Measurements from ENCODE around the gene ACACA.

Gene ACACA

DNA sequence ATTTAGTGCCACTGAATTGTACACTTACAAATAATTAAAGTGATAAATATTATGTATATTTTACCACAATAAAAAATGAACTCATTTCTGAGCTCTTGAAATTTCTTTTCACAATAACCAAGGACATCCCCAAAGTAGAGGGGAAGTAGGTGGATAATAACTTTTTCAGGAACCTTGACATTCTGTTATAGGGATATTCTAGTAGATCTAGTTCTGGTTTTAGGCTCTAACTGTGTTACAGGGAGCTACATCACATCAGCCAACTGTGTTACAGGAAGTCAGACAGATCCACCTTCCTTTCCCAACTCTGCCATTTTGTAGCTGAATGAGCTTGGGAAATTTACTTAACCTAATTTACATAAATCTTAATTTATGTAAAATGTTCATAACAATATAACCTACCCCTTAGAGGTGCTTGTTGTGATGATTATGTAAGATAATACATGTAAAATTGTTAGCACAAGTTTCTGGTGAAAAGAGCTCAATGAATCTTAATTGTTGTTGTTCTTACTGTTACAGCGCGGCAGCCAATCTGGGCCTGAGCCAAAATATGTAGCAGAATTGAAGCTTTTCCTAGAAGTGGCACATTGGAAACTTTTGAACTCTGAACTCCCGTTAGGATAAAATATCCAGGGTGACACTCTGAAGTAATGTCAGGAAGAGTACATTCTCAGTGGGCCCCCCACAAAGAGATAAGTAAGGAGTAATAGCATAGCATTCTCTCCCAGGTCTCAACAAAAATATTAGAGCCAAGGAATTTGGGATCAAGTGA is 288.1 kb downstream of the ACACA start:
- no peak overlapping the region for H3K4me3 ChIP-seq (ENCODE audit: low read depth, low read length)
- TF ChIP-seq, protein P1, sequence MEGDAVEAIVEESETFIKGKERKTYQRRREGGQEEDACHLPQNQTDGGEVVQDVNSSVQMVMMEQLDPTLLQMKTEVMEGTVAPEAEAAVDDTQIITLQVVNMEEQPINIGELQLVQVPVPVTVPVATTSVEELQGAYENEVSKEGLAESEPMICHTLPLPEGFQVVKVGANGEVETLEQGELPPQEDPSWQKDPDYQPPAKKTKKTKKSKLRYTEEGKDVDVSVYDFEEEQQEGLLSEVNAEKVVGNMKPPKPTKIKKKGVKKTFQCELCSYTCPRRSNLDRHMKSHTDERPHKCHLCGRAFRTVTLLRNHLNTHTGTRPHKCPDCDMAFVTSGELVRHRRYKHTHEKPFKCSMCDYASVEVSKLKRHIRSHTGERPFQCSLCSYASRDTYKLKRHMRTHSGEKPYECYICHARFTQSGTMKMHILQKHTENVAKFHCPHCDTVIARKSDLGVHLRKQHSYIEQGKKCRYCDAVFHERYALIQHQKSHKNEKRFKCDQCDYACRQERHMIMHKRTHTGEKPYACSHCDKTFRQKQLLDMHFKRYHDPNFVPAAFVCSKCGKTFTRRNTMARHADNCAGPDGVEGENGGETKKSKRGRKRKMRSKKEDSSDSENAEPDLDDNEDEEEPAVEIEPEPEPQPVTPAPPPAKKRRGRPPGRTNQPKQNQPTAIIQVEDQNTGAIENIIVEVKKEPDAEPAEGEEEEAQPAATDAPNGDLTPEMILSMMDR (IDR thresholded peaks at IDR 0.05; ENCODE audit: insufficient read depth, low read depth, low read length, missing control alignments): no peak
- DNase-seq (ENCODE audit: low read depth): no peak

DNA sequence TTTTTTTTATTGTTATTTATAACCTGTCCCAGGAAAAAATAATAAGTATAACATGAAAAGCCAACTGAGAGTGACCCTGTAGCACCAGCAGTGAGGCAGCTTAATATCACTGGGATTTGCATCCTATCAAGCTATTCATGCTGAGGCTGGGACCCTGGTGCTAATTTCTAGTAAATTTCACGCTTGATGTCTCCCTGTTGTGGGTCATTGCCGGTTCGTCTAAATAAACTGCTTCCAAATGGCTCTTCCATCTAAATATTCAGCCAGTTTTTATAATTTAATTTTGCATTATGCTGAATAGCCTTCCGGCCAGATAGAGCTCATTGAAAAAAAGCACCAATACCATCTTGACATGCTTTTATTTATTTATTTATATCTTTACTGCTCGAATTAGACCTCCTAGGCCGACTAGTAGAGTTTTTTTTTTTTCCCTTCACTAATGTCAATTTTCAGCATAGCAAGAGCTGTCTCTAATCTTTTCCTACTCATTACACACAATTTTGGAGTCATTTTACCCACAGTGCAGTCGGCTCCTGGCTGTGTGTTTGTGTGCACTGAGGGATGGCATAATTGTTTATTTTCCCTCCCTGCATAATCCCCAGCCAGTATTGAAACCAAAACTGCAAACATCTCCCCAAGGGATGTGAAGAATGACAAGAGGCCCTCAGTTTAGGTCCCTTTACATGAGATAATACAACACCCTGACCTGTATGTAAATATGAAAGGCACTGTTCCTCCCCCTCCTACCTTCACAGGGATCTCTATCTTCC is 289.1 kb downstream of the ACACA start:
- TF ChIP-seq, protein P1 (IDR thresholded peaks at IDR 0.05; ENCODE audit: insufficient read depth, low read depth, low read length, missing control alignments): no peak
- DNase-seq (ENCODE audit: low read depth): no peak
- H3K4me3 ChIP-seq (ENCODE audit: low read depth, low read length): no peak overlapping the region

DNA sequence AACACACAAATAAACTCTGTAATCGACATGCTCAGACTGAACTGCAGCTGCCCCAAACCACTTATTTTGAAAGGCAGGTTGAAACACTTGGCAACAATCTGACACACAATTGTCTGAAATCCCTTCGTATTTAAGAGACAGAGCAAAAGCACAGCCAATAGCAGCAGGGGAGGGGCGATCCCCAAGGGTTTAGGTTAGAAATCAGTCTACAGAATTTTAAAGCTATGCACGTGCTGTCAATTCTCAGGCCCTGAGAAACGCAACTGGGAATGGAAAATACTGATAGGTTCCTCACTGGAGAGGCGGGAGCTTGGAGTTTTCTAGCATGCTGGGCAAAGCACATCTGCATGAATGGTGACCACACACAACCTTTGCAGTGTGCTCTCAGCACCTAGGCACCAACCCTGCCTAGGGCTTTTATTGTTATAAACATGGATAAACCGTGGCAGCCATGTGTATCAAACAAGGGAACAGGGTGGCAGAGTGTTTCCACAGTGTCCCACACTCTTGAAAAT is 289.9 kb downstream of the ACACA start:
- no peak overlapping the region for H3K4me3 ChIP-seq (ENCODE audit: low read depth, low read length)
- TF ChIP-seq, protein P1 (IDR thresholded peaks at IDR 0.05; ENCODE audit: insufficient read depth, low read depth, low read length, missing control alignments): no peak
- DNase-seq (ENCODE audit: low read depth): no peak

DNA sequence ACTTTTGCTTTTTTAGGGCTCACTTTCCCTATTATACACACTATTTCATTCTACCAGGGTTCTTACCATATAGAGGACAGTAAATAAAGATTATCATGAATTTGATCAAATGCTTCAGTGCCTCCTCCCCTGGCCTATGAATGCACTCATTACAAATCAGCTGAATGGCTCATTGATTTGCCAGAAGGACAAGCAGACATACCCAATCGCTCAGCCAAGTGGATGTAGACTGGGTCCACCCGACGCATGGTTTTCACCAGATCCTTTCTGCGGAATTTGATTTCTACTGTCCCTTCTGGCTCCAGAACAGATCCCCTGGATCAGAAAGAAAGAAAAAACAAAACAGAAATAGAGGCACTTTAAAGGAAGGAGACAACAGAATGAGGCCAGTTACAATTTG is 295.3 kb downstream of the ACACA start:
- DNase-seq (ENCODE audit: low read depth): no peak
- TF ChIP-seq, protein P1 (IDR thresholded peaks at IDR 0.05; ENCODE audit: insufficient read depth, low read depth, low read length, missing control alignments): no peak
- no peak overlapping the region for H3K4me3 ChIP-seq (ENCODE audit: low read depth, low read length)

- no peak for DNase-seq (ENCODE audit: low read depth)
- H3K4me3 ChIP-seq (ENCODE audit: low read depth, low read length): no peak overlapping the region
- TF ChIP-seq, protein P1 (IDR thresholded peaks at IDR 0.05; ENCODE audit: insufficient read depth, low read depth, low read length, missing control alignments): no peak
These were observed 295.9 kb downstream of the ACACA start for GRCh38 chr17:37110746-37111145.

GRCh38 chr17:37109731-37110710 is 296.6 kb downstream of the ACACA start:
- H3K4me3 ChIP-seq (ENCODE audit: low read depth, low read length): no peak overlapping the region
- TF ChIP-seq, protein P1 (IDR thresholded peaks at IDR 0.05; ENCODE audit: insufficient read depth, low read depth, low read length, missing control alignments): no peak
- no peak for DNase-seq (ENCODE audit: low read depth)
